ENCODE data around the gene EHD3.

The EHD3 gene

GRCh38 chr2:31284107-31284506 is 50.2 kb downstream of the EHD3 start:
- H3K27ac Mint-ChIP-seq: no peak overlapping the region
- no peak overlapping the region for H3K4me3 Mint-ChIP-seq
- intact Hi-C loops (cut with micrococcal nuclease): no loop called here
- H3K27me3 Mint-ChIP-seq: no peaks in the 10 kb centered on the region
- no peaks in the 10 kb centered on the region for H3K9me3 Mint-ChIP-seq
- H3K36me3 Mint-ChIP-seq (ENCODE audit: low read depth): no peaks in the 10 kb centered on the region
- no peaks in the 10 kb centered on the region for H3K4me1 Mint-ChIP-seq (ENCODE audit: low read depth)

- H3K27me3 Mint-ChIP-seq: no peaks in the 10 kb centered on the region
- no peak overlapping the region for H3K4me3 Mint-ChIP-seq
- no peak overlapping the region for H3K27ac Mint-ChIP-seq
- H3K36me3 Mint-ChIP-seq (ENCODE audit: low read depth): no peaks in the 10 kb centered on the region
- intact Hi-C loops (cut with micrococcal nuclease): no loop called here
- H3K4me1 Mint-ChIP-seq (ENCODE audit: low read depth): no peaks in the 10 kb centered on the region
- no peaks in the 10 kb centered on the region for H3K9me3 Mint-ChIP-seq
Observed at GRCh38 chr2:31286230-31286629, 52.3 kb downstream of the EHD3 start.

GRCh38 chr2:31286961-31287550 is 53.1 kb downstream of the EHD3 start:
- Mint-ChIP-seq H3K27me3 (no peaks in the 10 kb centered on the region), H3K9me3 (no peaks in the 10 kb centered on the region), H3K4me1 (ENCODE audit: low read depth) (no peaks in the 10 kb centered on the region), H3K27ac (no peak overlapping the region), H3K36me3 (ENCODE audit: low read depth) (no peaks in the 10 kb centered on the region), H3K4me3 (no peak overlapping the region)
- intact Hi-C loops (cut with micrococcal nuclease): no loop called here

- Mint-ChIP-seq H3K4me3 (no peak overlapping the region), H3K36me3 (ENCODE audit: low read depth) (no peaks in the 10 kb centered on the region), H3K27ac (no peak overlapping the region), H3K9me3 (no peaks in the 10 kb centered on the region), H3K27me3 (no peaks in the 10 kb centered on the region), H3K4me1 (ENCODE audit: low read depth) (no peaks in the 10 kb centered on the region)
- intact Hi-C loops (cut with micrococcal nuclease): no loop called here
Observed at GRCh38 chr2:31287654-31288053, 53.7 kb downstream of the EHD3 start.

GRCh38 chr2:31294196-31294595 is 60.2 kb downstream of the EHD3 start:
- intact Hi-C loops (cut with micrococcal nuclease): no loop called here
- H3K27me3 Mint-ChIP-seq: peaks cover 1% of the 10 kb centered on the region
- no peaks in the 10 kb centered on the region for H3K36me3 Mint-ChIP-seq (ENCODE audit: low read depth)
- H3K4me3 Mint-ChIP-seq: no peak overlapping the region
- H3K27ac Mint-ChIP-seq: no peak overlapping the region
- no peaks in the 10 kb centered on the region for H3K9me3 Mint-ChIP-seq
- H3K4me1 Mint-ChIP-seq (ENCODE audit: low read depth): peaks cover 13% of the 10 kb centered on the region

GRCh38 chr2:31296641-31297287 is 62.8 kb downstream of the EHD3 start:
- Mint-ChIP-seq H3K4me3 (no peak overlapping the region), H3K36me3 (ENCODE audit: low read depth) (no peaks in the 10 kb centered on the region), H3K9me3 (no peaks in the 10 kb centered on the region), H3K4me1 (ENCODE audit: low read depth) (peaks cover 13% of the 10 kb centered on the region), H3K27me3 (peaks cover 1% of the 10 kb centered on the region), H3K27ac (no peak overlapping the region)
- intact Hi-C loops (cut with micrococcal nuclease): no loop called here

GRCh38 chr2:31297751-31298150 is 63.8 kb downstream of the EHD3 start:
- intact Hi-C loops (cut with micrococcal nuclease): no loop called here
- Mint-ChIP-seq H3K4me1 (ENCODE audit: low read depth) (peaks cover 13% of the 10 kb centered on the region), H3K4me3 (no peak overlapping the region), H3K9me3 (no peaks in the 10 kb centered on the region), H3K27me3 (peaks cover 1% of the 10 kb centered on the region), H3K36me3 (ENCODE audit: low read depth) (no peaks in the 10 kb centered on the region), H3K27ac (peak overlapping the region; percentile 23)

- no peaks in the 10 kb centered on the region for H3K9me3 Mint-ChIP-seq
- H3K36me3 Mint-ChIP-seq (ENCODE audit: low read depth): no peaks in the 10 kb centered on the region
- intact Hi-C loops (cut with micrococcal nuclease): no loop called here
- H3K4me1 Mint-ChIP-seq (ENCODE audit: low read depth): peaks cover 7% of the 10 kb centered on the region
- no peak overlapping the region for H3K4me3 Mint-ChIP-seq
- peaks cover 1% of the 10 kb centered on the region for H3K27me3 Mint-ChIP-seq
- no peak overlapping the region for H3K27ac Mint-ChIP-seq
Observed at GRCh38 chr2:31299547-31299946, 65.6 kb downstream of the EHD3 start.

GRCh38 chr2:31300309-31300708 is 66.4 kb downstream of the EHD3 start:
- Mint-ChIP-seq H3K27ac (no peak overlapping the region), H3K9me3 (no peaks in the 10 kb centered on the region), H3K4me1 (ENCODE audit: low read depth) (peaks cover 11% of the 10 kb centered on the region), H3K36me3 (ENCODE audit: low read depth) (no peaks in the 10 kb centered on the region), H3K27me3 (no peaks in the 10 kb centered on the region), H3K4me3 (no peak overlapping the region)
- intact Hi-C loops (cut with micrococcal nuclease): no loop called here

GRCh38 chr2:31302940-31303563 is 69.1 kb downstream of the EHD3 start:
- Mint-ChIP-seq H3K27me3 (no peaks in the 10 kb centered on the region), H3K4me3 (no peak overlapping the region), H3K9me3 (no peaks in the 10 kb centered on the region), H3K4me1 (ENCODE audit: low read depth) (peaks cover 4% of the 10 kb centered on the region), H3K36me3 (ENCODE audit: low read depth) (no peaks in the 10 kb centered on the region), H3K27ac (no peak overlapping the region)
- intact Hi-C loops (cut with micrococcal nuclease): no loop called here

- intact Hi-C loops (cut with micrococcal nuclease): no loop called here
- Mint-ChIP-seq H3K4me3 (no peak overlapping the region), H3K9me3 (no peaks in the 10 kb centered on the region), H3K4me1 (ENCODE audit: low read depth) (peaks cover 4% of the 10 kb centered on the region), H3K27ac (no peak overlapping the region), H3K27me3 (no peaks in the 10 kb centered on the region), H3K36me3 (ENCODE audit: low read depth) (no peaks in the 10 kb centered on the region)
Observed at GRCh38 chr2:31304816-31305215, 70.9 kb downstream of the EHD3 start.

- H3K27ac Mint-ChIP-seq: no peak overlapping the region
Observed at GRCh38 chr2:31312898-31313297, 78.9 kb downstream of the EHD3 start.

GRCh38 chr2:31314761-31315160 is 80.8 kb downstream of the EHD3 start:
- no peak overlapping the region for H3K4me3 Mint-ChIP-seq
- intact Hi-C loops (cut with micrococcal nuclease): no loop called here
- H3K4me1 Mint-ChIP-seq (ENCODE audit: low read depth): peaks cover 24% of the 10 kb centered on the region
- no peaks in the 10 kb centered on the region for H3K36me3 Mint-ChIP-seq (ENCODE audit: low read depth)
- H3K9me3 Mint-ChIP-seq: no peaks in the 10 kb centered on the region
- no peaks in the 10 kb centered on the region for H3K27me3 Mint-ChIP-seq
- no peak overlapping the region for H3K27ac Mint-ChIP-seq

More at GRCh38 chr2:31312898-31313297, 78.9 kb downstream of the EHD3 start:
- peaks cover 6% of the 10 kb centered on the region for H3K4me1 Mint-ChIP-seq (ENCODE audit: low read depth)
- H3K36me3 Mint-ChIP-seq (ENCODE audit: low read depth): no peaks in the 10 kb centered on the region
- H3K9me3 Mint-ChIP-seq: no peaks in the 10 kb centered on the region
- intact Hi-C loops (cut with micrococcal nuclease): no loop called here
- no peaks in the 10 kb centered on the region for H3K27me3 Mint-ChIP-seq
- no peak overlapping the region for H3K4me3 Mint-ChIP-seq

GRCh38 chr2:31317396-31317795 is 83.4 kb downstream of the EHD3 start:
- no peak overlapping the region for H3K4me3 Mint-ChIP-seq
- no peaks in the 10 kb centered on the region for H3K27me3 Mint-ChIP-seq
- H3K27ac Mint-ChIP-seq: no peak overlapping the region
- intact Hi-C loops (cut with micrococcal nuclease): no loop called here
- H3K4me1 Mint-ChIP-seq (ENCODE audit: low read depth): peaks cover 40% of the 10 kb centered on the region
- no peaks in the 10 kb centered on the region for H3K9me3 Mint-ChIP-seq
- H3K36me3 Mint-ChIP-seq (ENCODE audit: low read depth): no peaks in the 10 kb centered on the region
